HG03575 (cell line): ENCODE data around the gene LRRC9.

Source experiments
- ATAC-seq: cut with Tn5 transposase; IDR thresholded peaks from one replicate; pipeline ENCODE4 v1.9.1; 2021; ENCODE audit not compliant: unreplicated experiment, insufficient number of reproducible peaks, low FRiP score; ENCODE audit errors: extremely low read depth

LRRC9 gene

DNA sequence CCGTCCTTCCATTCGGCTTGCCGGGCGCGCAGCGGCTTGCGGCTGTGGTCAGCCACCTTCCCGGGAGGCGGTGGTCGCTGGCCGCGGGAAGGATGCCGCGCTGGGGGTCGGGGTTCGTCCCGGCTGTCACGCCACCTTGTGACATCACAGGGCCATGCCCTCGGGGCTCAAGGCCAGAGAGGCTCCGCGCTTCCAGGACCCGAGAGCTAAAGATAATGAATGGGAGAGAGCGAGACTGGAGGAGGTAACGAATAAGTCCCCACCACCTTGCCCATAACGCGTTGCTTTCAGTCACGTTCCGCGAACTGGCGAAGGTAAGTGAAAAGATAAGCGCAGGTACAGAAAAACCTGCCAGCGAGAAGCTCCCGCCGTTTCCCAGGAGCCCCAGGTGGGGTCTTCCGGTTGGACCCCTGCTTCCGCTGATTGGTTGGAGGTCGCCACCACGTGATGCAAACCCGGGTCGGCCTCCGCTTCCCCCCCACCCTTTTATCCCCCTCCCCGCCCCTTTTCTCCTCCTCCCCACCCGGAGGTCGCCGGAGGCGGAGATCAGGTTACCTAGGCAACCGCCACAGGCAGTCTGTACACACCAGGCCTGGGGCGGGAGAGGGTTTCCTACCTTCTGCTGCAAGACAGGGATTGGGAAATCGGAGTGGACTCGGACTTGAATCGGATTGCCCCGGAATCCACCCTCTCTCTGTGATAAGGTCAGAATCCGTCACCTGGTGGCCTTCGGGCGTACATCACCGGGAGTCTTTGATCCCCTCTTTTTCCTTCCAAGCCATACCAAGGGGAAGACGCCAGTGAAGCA lies at the start of gene LRRC9:
Gene LRRC9, plus strand, starts transcription at position 575 of the 808 bp plus-strand sequence.
- ATAC-seq: no peak

- no peak for ATAC-seq
These were observed 49.4 kb upstream of the LRRC9 start, which contains the start of gene RTN1 for GRCh38 chr14:59870277-59871165. TSS of gene RTN1 (minus strand) at chr14:59870776. CDS start at chr14:59870630, 146 bp downstream.

DNA sequence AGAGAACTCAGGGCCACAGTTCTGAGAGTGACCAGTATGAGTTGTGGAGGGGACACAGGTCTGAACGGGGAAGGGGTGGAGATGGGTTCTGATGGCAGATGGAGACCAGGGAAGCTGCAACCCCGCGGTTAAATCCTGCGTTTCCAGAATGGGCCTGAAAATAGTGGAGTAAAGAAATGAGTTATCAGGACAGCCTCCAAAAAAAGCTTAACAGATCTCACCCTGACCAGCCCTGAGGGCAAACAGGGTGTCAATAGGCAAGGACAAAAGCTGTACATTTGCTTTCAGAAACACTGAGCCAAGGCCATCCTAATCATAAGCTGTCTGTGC lies 48.8 kb upstream of the LRRC9 start:
- ATAC-seq: no peak

DNA sequence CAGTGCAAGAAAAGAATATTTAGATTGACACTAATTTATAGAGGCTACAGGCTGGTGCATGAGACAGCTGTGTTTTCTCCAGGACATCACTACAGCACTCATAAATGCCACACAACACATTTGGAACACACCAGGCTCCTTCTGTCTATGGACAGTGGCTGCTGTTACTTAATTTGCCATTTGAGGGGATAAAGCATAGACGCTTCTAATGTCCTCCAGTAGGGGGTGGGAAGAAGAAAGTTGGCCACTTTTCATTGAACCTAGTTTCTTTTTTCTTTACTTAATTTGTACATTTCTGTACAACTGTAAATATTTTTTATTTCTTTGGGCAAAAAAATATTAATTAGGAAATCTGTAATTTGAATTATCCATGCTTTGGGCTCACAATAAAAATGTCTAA lies 37.0 kb upstream of the LRRC9 start:
- no peak for ATAC-seq

GRCh38 chr14:59890676-59891075 lies 29.3 kb upstream of the LRRC9 start:
- ATAC-seq: no peak

DNA sequence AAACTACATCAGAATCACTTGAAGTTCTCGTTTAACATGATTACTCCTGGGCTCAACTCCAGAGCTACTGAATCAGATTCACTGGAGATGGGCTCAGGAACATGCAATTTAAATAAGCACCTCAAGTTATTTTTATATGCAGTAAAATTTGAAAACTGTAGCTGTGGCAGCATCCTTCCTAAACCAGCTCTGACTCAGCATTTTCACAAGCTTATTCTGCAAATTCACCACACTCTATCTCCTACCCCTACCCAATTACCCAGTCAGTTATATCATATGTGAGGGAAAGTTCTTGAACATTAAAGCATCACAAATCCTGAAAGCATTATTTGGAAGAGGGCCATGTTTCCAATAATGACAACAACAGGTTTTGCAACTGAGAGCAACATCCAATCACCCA lies 24.2 kb upstream of the LRRC9 start:
- ATAC-seq: no peak

- no peak for ATAC-seq
These were observed 22.1 kb upstream of the LRRC9 start for GRCh38 chr14:59897757-59898383.

DNA sequence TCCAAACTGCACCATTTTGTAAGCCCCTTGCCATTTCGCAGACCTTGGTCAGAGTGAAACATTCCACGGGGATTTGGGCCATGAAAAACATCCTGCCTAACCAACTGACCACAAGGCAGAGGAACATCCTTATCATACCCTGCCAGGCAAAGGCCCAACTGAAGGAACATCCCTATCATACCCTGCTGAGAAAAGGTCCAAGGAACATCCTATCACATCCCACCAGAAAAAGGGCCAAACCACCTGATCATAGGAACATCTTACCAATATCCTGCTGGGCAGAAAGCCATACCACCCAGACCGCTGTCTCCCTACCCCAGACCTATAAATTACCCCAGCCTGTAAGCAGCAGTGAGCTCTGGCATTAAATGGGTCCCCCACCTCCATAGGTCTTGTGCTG lies 19.4 kb upstream of the LRRC9 start:
- ATAC-seq: no peak

DNA sequence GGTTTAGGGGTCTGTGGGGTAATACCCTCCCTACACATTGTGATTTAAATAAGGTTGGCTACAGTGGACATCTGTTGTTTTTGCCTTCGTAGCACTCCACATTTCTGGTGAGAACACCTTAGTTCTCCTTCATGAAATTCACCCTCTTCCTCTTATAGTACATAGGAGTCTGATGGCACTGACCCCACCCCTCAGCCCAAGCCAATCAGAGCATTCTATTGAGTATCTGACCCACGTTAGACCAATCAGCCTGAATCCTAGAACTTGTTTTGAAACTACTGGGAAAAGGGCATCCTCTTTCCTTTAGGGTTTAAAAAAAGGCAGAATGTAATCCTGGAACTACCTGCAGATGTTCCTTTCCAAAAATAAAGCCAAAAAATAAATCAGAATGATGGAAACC lies 15.8 kb upstream of the LRRC9 start:
- no peak for ATAC-seq

DNA sequence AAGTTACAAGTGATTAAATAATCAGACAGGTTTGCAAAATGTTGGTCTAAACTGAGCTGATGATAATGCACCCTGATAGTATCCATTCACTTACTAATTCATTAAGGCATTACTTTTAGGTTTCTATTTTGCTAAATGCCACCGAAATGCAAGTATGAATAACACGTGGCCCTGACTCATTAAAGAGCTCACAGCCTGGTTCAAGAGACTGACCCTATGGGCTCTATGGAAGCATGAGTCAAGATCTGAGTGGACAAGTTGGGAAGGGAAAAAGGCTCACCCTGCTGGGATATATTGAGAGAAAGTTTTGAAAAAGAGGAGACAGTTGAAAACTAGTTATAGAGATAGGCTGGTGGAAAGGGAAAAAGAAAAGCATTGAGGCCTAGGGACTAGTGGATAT lies 14.8 kb upstream of the LRRC9 start:
- no peak for ATAC-seq

GRCh38 chr14:59912443-59912842 lies 7.5 kb upstream of the LRRC9 start:
- no peak for ATAC-seq

- no peak for ATAC-seq
These were observed 6.8 kb upstream of the LRRC9 start for GRCh38 chr14:59913187-59913586.

GRCh38 chr14:59918824-59919569 lies 947 bp upstream of the LRRC9 start:
- ATAC-seq: no peak

- no peak for ATAC-seq
These were observed 387 bp downstream of the LRRC9 start for GRCh38 chr14:59920378-59920683.

- no peak for ATAC-seq
These were observed 5.9 kb downstream of the LRRC9 start for GRCh38 chr14:59925797-59926196.

- no peak for ATAC-seq
These were observed 6.6 kb downstream of the LRRC9 start for GRCh38 chr14:59926534-59926933.

GRCh38 chr14:59931237-59931636 lies 11.3 kb downstream of the LRRC9 start:
- ATAC-seq: no peak

GRCh38 chr14:59936145-59936544 lies 16.2 kb downstream of the LRRC9 start:
- ATAC-seq: no peak

GRCh38 chr14:59939828-59940227 lies 19.9 kb downstream of the LRRC9 start:
- no peak for ATAC-seq
